Measurements from ENCODE around the gene AKAP6.

Gene AKAP6

GRCh38 chr14:32426028-32426427 is 96.9 kb downstream of the AKAP6 start:
- no peak for TF ChIP-seq CTCF (IDR thresholded peaks at IDR 0.05; ENCODE audit: control insufficient read depth, extremely low read depth, insufficient read depth)
- H3K4me3 ChIP-seq (ENCODE audit: low read depth, low read length): no peak overlapping the region
- DNase-seq (ENCODE audit: low read depth): no peak

- no peak for DNase-seq (ENCODE audit: low read depth)
- no peak overlapping the region for H3K4me3 ChIP-seq (ENCODE audit: low read depth, low read length)
- TF ChIP-seq CTCF (IDR thresholded peaks at IDR 0.05; ENCODE audit: control insufficient read depth, extremely low read depth, insufficient read depth): no peak
These were observed 97.7 kb downstream of the AKAP6 start for GRCh38 chr14:32426586-32427388.

- DNase-seq (ENCODE audit: low read depth): no peak
- no peak for TF ChIP-seq CTCF (IDR thresholded peaks at IDR 0.05; ENCODE audit: control insufficient read depth, extremely low read depth, insufficient read depth)
- no peak overlapping the region for H3K4me3 ChIP-seq (ENCODE audit: low read depth, low read length)
These were observed 98.8 kb downstream of the AKAP6 start for GRCh38 chr14:32427726-32428528.

- H3K4me3 ChIP-seq (ENCODE audit: low read depth, low read length): no peak overlapping the region
These were observed 99.8 kb downstream of the AKAP6 start for GRCh38 chr14:32428875-32429274.

GRCh38 chr14:32430326-32430725 is 101.2 kb downstream of the AKAP6 start:
- no peak for TF ChIP-seq CTCF (IDR thresholded peaks at IDR 0.05; ENCODE audit: control insufficient read depth, extremely low read depth, insufficient read depth)
- H3K4me3 ChIP-seq (ENCODE audit: low read depth, low read length): no peak overlapping the region
- DNase-seq (ENCODE audit: low read depth): no peak

More at GRCh38 chr14:32428875-32429274, 99.8 kb downstream of the AKAP6 start:
- TF ChIP-seq CTCF (IDR thresholded peaks at IDR 0.05; ENCODE audit: control insufficient read depth, extremely low read depth, insufficient read depth): no peak
- DNase-seq (ENCODE audit: low read depth): no peak

GRCh38 chr14:32432813-32433538 is 103.9 kb downstream of the AKAP6 start:
- H3K4me3 ChIP-seq (ENCODE audit: low read depth, low read length): no peak overlapping the region
- no peak for DNase-seq (ENCODE audit: low read depth)
- no peak for TF ChIP-seq CTCF (IDR thresholded peaks at IDR 0.05; ENCODE audit: control insufficient read depth, extremely low read depth, insufficient read depth)
